GM12878 (cell line): Measurements from ENCODE around the gene ITM2C. TPM values are rescaled to one million over a fixed set of nuclear protein-coding genes. Genes with fewer than 3 reads are reported as not detected.

Source experiments
- ATAC-seq: fragments of 200-7000 bp; cut with Tn5 transposase; 3 replicates; pipeline ENCODE4 v1.9.1; 2020; ENCODE audit warnings: mild to moderate bottlenecking, moderate library complexity
- BruUV-seq: library from RNA; stranded (reverse); fragments of 400-500 nt; replicated peaks from 2 replicates; lab custom pipeline; 2021; lab: Mats Ljungman, UMichigan
- CTCF ChIA-PET: fragments of 300-600 bp; sonication (Branson Sonifier 250); formaldehyde crosslinking; extraction: SDS; loops from one replicate; lab custom pipeline; 2021; ENCODE audit warnings: inconsistent platforms; lab: Yijun Ruan, JAX
- POLR2A ChIA-PET: fragments of 350-600 bp; formaldehyde crosslinking; extraction: SDS; loops from one replicate; lab custom pipeline; 2021; ENCODE audit warnings: inconsistent platforms; lab: Charles Lee
- RAD21 ChIA-PET: fragments of 300-600 bp; sonication (Branson Sonifier 250); formaldehyde crosslinking; loops from one replicate; lab custom pipeline; 2023; ENCODE audit warnings: antibody characterized with exemption; ENCODE audit not compliant: unreplicated experiment; lab: Charles Lee
- SMC1A ChIA-PET: fragments of 300-600 bp; sonication (Branson Sonifier 250); formaldehyde crosslinking; loops from one replicate; lab custom pipeline; 2023; ENCODE audit not compliant: unreplicated experiment, uncharacterized antibody; lab: Charles Lee
- DNase-seq: peaks from one replicate; pipeline ENCODE4 v3.0.0-alpha.2; 2011; ENCODE audit warnings: low read depth, low spot score
- FAIRE-seq: peaks from 3 replicates; lab custom pipeline; 2011; peaks lifted over from hg19 to GRCh38; lab: Jason Lieb, UNC
- H2AFZ ChIP-seq: 2 replicates; pipeline ENCODE4 v1.6.0; 2011; ENCODE audit warnings: low read depth, low read length, control low read depth; ENCODE audit not compliant: control insufficient read depth
- H3K27ac ChIP-seq: 2 replicates; pipeline ENCODE4 v1.5.1; 2011; ENCODE audit warnings: control low read depth; ENCODE audit not compliant: control insufficient read depth, insufficient read depth
- H3K27me3 ChIP-seq, 2 experiments: replicated peaks in 1 of 2; 2 replicates each; pipeline versions ENCODE4 v1.6.0 to v1.6.1; 2011; ENCODE audit warnings: low read length in 1 of 2; ENCODE audit not compliant: control insufficient read depth in 2 of 2, insufficient read depth in 2 of 2
- H3K36me3 ChIP-seq, 2 experiments: 2 replicates each; pipeline ENCODE4 v1.5.1; 2011; ENCODE audit warnings: low read length in 1 of 2; ENCODE audit not compliant: control insufficient read depth in 2 of 2, insufficient read depth in 2 of 2
- H3K4me1 ChIP-seq: 2 replicates; pipeline ENCODE4 v1.6.1; 2011; ENCODE audit warnings: mild to moderate bottlenecking, low read length, moderate library complexity, mixed read lengths; ENCODE audit not compliant: control insufficient read depth, insufficient read depth
- H3K4me2 ChIP-seq: 2 replicates; pipeline ENCODE4 v1.6.0; 2011; ENCODE audit warnings: control low read depth; ENCODE audit not compliant: control insufficient read depth, insufficient read depth
- H3K4me3 ChIP-seq: fragments of 200-600 bp; sonication (generic); 2 replicates; pipeline ENCODE4 v1.5.1; 2016
- H3K79me2 ChIP-seq: 2 replicates; pipeline ENCODE4 v1.6.0; 2011; ENCODE audit warnings: low read length; ENCODE audit not compliant: control insufficient read depth, insufficient read depth
- H3K9ac ChIP-seq: 2 replicates; pipeline ENCODE4 v1.8.0; 2011; ENCODE audit warnings: low read length, control low read depth, mixed read lengths; ENCODE audit not compliant: control insufficient read depth, insufficient read depth
- H3K9me3 ChIP-seq: replicated peaks from 3 replicates; pipeline ENCODE4 v1.5.1; 2011; ENCODE audit warnings: mild to moderate bottlenecking, low read length; ENCODE audit not compliant: control insufficient read depth, insufficient read depth
- H4K20me1 ChIP-seq: 2 replicates; pipeline ENCODE4 v1.6.0; 2011; ENCODE audit not compliant: control insufficient read depth, insufficient read depth
- ATF7 ChIP-seq: fragments of 450-650 bp; IDR thresholded peaks from 2 replicates; pipeline ENCODE4 v1.6.1; 2016; ENCODE audit warnings: low read depth, mild to moderate bottlenecking
- CEBPB ChIP-seq, 2 experiments: fragments of 150-350 bp in 1 of 2; IDR thresholded peaks; 2 replicates each; pipeline ENCODE4 v1.6.1; 2012 to 2014; ENCODE audit warnings: low read depth in 2 of 2, low read length in 2 of 2, borderline replicate concordance in 1 of 2, inconsistent platforms in 1 of 2
- NKRF ChIP-seq: fragments of 450-650 bp; conservative IDR thresholded peaks from 2 replicates; pipeline ENCODE4 v1.6.1; 2017; ENCODE audit warnings: mild to moderate bottlenecking, moderate library complexity
- POLR2AphosphoS5 ChIP-seq: IDR thresholded peaks from 2 replicates; pipeline ENCODE4 v1.6.1; 2011; ENCODE audit warnings: mild to moderate bottlenecking, low read length, inconsistent platforms
- RCOR1 ChIP-seq: conservative IDR thresholded peaks from 2 replicates; pipeline ENCODE4 v1.6.1; 2012; ENCODE audit warnings: low read depth, low read length, improper control_type of control experiment
- SKIL ChIP-seq: fragments of 450-650 bp; IDR thresholded peaks from 2 replicates; pipeline ENCODE4 v1.6.1; 2017; ENCODE audit warnings: mild to moderate bottlenecking, low read depth, inconsistent platforms; ENCODE audit not compliant: poor library complexity, severe bottlenecking
- ZNF207 ChIP-seq: fragments of 450-650 bp; IDR thresholded peaks from 2 replicates; pipeline ENCODE4 v1.6.1; 2014; ENCODE audit warnings: antibody characterized with exemption, mild to moderate bottlenecking, borderline replicate concordance
- WGBS: methylation state at CpG from one replicate; pipeline ENCODE4 v1.1.6; 2016; ENCODE audit warnings: low lambda C conversion rate; ENCODE audit not compliant: insufficient replicate concordance, insufficient coverage; ENCODE audit errors: missing lambda C conversion rate; 5-methylcytosine and 5-hydroxymethylcytosine counted together
- in situ Hi-C: fragments of 300-500 bp; cut with MboI; formaldehyde crosslinking; loops from 9 replicates; pipeline ENCODE4 v1.14.3; 2018; ENCODE audit warnings: mixed read lengths
- intact Hi-C: fragments of 100-400 bp; cut with micrococcal nuclease; formaldehyde crosslinking; loops from one replicate; pipeline ENCODE4 v1.14.2; 2022; ENCODE audit not compliant: unreplicated experiment
- polyA plus RNA-seq, 11 experiments: library from polyadenylated mRNA; depleted of rRNA in 4 of 11; unstranded in 6 of 11; stranded (reverse) in 5 of 11; fragments of >200 nt; fragmentation: Nextera tagmentation in 4 of 11; fragmentation: Illumina TruSeq in 1 of 11; extraction: Ambion mirVana in 4 of 11; extraction: Trizol in 1 of 11; gene quantifications; 1 replicate in 1 of 11; 2 replicates in 10 of 11; pipeline versions ENCODE4 v1.2.1 to v1.2.3, GENCODE V29; 2011 to 2016; ENCODE audit warnings: inconsistent platforms in 2 of 11, missing spikeins in 2 of 11, low read depth in 1 of 11
- total RNA-seq, 4 experiments: library from RNA; depleted of rRNA in 3 of 4; stranded (reverse); fragments of >200 nt in 3 of 4; fragmentation: Illumina TruSeq in 1 of 4; extraction: Trizol in 1 of 4; gene quantifications; 2 replicates each; pipeline versions ENCODE4 v1.2.1 to v1.2.3, GENCODE V29; 2013 to 2021

Gene ITM2C
- total and polyA plus RNA-seq, 10 of the 15 experiments (the other 5 are each of a cell fraction or from before 2014, with no cell fraction given): 5.4 to 195 (median 149) TPM

- Histone ChIP-seq H3K4me1 (no peaks in the 10 kb centered on the region), H2AFZ (no peak overlapping the region), H3K9ac (no peak overlapping the region), H4K20me1 (no peaks in the 10 kb centered on the region; the same call in 1 of the 2 replicates), H3K9me3 (no peaks in the 10 kb centered on the region), H3K4me3 (no peak overlapping the region), H3K79me2 (no peaks in the 10 kb centered on the region), H3K27ac (no peak overlapping the region), H3K36me3 (peaks cover 8 to 27% of the 10 kb centered on the region in 2 experiments), H3K4me2 (no peak overlapping the region), H3K27me3 (no peaks in the 10 kb centered on the region)
- no peak for TF ChIP-seq ZNF207
- 0 out of 2 replicates have a peak, but pooled peaks have one; percentile 42 for TF ChIP-seq POLR2AphosphoS5
- no peak for TF ChIP-seq CEBPB (IDR thresholded peaks at IDR 0.05; ENCODE audit: borderline replicate concordance in 1 of 2, low read depth in 2 of 2, low read length in 2 of 2)
- no peak for TF ChIP-seq NKRF
- TF ChIP-seq ATF7: no peak
- no peak for TF ChIP-seq SKIL
- no peak for TF ChIP-seq RCOR1
- BruUV-seq: no TSS peak
- DNase-seq: no peak
- SMC1A ChIA-PET: interaction anchor here (0.8 to 3.4 kb wide), 4 partner anchors 27 to 734 kb away, joined by 3 to 61 read pairs (median 3); no protein-coding TSS in a partner anchor
- POLR2A ChIA-PET: no interaction called here
- intact Hi-C loops (loop anchor here (5.0 to 10.0 kb wide), 2 partner anchors 81 to 573 kb away; partner anchors contain the start of gene B3GNT7), in situ Hi-C loops (no loop called here)
- WGBS: 90% methylated on average over 18 of the region's 18 CpGs
- ATAC-seq: no peak
- FAIRE-seq: no peak
- CTCF ChIA-PET: interaction anchor here (0.9 to 1.6 kb wide), 2 partner anchors 27 to 166 kb away, joined by 5 to 7 read pairs; no protein-coding TSS in a partner anchor
- RAD21 ChIA-PET: interaction anchor here (1.0 kb wide), 1 partner anchor 19 kb away, joined by 3 read pairs; no protein-coding TSS in a partner anchor
Observed at GRCh38 chr2:230821261-230821990, 43.3 kb upstream of the ITM2C start.
